NCI-H146 (cell line): ENCODE data around the gene TMEM131.

Source experiments
- DNase-seq: peaks from one replicate; lab custom pipeline; 2025; lab: John Stamatoyannopoulos, UW

The TMEM131 gene

DNA sequence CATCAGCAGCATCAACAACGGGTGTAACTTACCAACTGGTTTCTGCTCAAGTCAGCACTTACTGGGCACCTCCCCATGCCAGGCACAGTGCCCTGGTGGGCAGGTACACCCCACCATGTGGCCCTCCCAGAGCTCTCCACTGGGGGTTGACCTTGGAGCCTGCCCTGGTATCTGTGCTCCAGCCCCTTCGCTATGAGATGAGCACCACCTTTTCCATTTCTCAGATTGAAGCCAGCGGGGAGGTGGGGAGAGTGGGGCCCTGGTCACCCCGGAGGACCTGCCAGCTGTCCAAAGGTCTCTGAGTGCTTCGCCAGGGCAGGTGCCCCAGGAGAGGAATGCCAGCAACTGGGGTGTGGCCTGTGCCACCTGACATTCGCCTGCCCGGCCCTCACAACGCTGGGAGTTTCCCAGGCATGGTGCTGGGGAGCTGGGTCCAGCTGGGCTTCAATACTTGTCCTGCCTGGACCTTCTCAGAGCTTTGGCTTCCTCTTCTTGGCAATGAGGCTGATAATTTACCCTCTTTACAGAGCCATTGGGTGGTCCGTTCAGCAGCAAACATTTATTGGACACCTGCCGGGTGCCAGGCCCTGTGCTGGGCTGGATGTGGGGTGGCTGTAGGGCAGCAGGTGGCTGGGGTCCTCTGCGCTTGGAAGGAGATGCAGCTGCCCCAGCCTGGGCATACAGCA is 288.2 kb downstream of the TMEM131 start:
- no peak for DNase-seq

DNA sequence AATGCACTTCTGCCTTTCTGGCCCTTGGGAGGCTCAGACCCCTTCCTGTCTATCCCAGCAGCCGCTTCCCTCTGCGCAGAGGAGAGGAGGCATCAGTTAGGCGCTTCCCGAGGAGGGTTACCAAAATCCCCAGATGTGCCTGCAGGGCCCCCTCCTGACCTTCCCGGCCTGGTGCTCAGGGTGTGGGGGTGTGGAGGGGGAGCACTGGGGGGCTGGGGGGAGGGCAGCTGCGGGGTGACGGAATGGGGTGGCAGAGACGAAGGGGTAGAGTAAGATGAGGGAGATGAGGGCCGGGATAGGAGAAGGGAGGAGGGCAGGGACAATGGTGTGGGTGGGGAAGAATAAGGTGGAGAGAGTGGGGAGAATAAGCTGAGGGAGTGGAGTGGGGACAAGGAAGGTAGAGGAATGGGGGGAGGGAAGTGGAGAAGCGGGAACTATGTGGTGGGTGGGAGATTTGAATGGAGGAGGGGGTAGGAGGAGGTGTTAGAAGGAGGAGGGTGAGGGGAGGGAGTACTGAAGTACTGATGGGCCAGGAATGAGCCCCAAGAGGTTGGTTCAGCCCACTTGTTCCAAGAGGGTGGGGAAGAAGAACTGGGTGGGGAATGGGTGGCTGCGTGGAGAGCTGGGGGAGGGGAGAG is 288.9 kb downstream of the TMEM131 start:
- no peak for DNase-seq
